Astrocyte (in vitro differentiated cells and primary cell): ENCODE measurements around the gene CHCHD3. TPM values are rescaled to one million over a fixed set of nuclear protein-coding genes. Genes with fewer than 3 reads are reported as not detected.

Source experiments
- DNase-seq: peaks from one replicate; pipeline ENCODE4 v3.0.0-alpha.2; 2010; ENCODE audit warnings: low read depth
- FAIRE-seq: peaks from 2 replicates; lab custom pipeline; 2011; peaks lifted over from hg19 to GRCh38; lab: Jason Lieb, UNC
- H2AFZ ChIP-seq: 2 replicates; pipeline ENCODE4 v1.6.0; 2012; ENCODE audit warnings: low read depth, low read length, inconsistent platforms
- H3K27ac ChIP-seq: 2 replicates; pipeline ENCODE4 v1.5.1; 2011; ENCODE audit warnings: low read depth, low read length, inconsistent platforms
- H3K27me3 ChIP-seq: 2 replicates; pipeline ENCODE4 v1.6.0; 2011; ENCODE audit warnings: low read length, inconsistent platforms; ENCODE audit not compliant: insufficient read depth
- H3K36me3 ChIP-seq: 2 replicates; pipeline ENCODE4 v1.5.1; 2011; ENCODE audit warnings: low read length, inconsistent platforms; ENCODE audit not compliant: insufficient read depth
- H3K4me1 ChIP-seq: 2 replicates; pipeline ENCODE4 v1.5.1; 2011; ENCODE audit warnings: low read length, inconsistent platforms; ENCODE audit not compliant: insufficient read depth
- H3K4me2 ChIP-seq: 2 replicates; pipeline ENCODE4 v1.6.0; 2012; ENCODE audit warnings: low read length, inconsistent platforms
- H3K4me3 ChIP-seq: 2 replicates; pipeline ENCODE4 v1.5.1; 2011; ENCODE audit warnings: low read depth, mild to moderate bottlenecking, low read length, inconsistent platforms; ENCODE audit not compliant: insufficient read depth
- H3K79me2 ChIP-seq: 2 replicates; pipeline ENCODE4 v1.6.0; 2012; ENCODE audit warnings: mild to moderate bottlenecking, low read length, inconsistent platforms; ENCODE audit not compliant: insufficient read depth
- H3K9ac ChIP-seq: 2 replicates; pipeline ENCODE4 v1.6.0; 2012; ENCODE audit warnings: mild to moderate bottlenecking, low read length, inconsistent platforms
- H3K9me3 ChIP-seq: 2 replicates; pipeline ENCODE4 v1.5.1; 2012; ENCODE audit warnings: low read depth, mild to moderate bottlenecking, low read length, inconsistent platforms; ENCODE audit not compliant: insufficient read depth
- H4K20me1 ChIP-seq: 2 replicates; pipeline ENCODE4 v1.6.0; 2012; ENCODE audit warnings: low read length, inconsistent platforms; ENCODE audit not compliant: insufficient read depth
- H3K27ac Mint-ChIP-seq: one replicate; pipeline ENCODE4 v1.8.0; 2021; ENCODE audit warnings: mild to moderate bottlenecking, mixed read lengths; ENCODE audit not compliant: unreplicated experiment
- H3K27me3 Mint-ChIP-seq: one replicate; pipeline ENCODE4 v1.8.0; 2021; ENCODE audit warnings: low read depth, mixed read lengths; ENCODE audit not compliant: unreplicated experiment
- H3K36me3 Mint-ChIP-seq: one replicate; pipeline ENCODE4 v1.8.0; 2021; ENCODE audit warnings: low read depth, mixed read lengths; ENCODE audit not compliant: unreplicated experiment
- H3K4me1 Mint-ChIP-seq: one replicate; pipeline ENCODE4 v1.8.0; 2021; ENCODE audit warnings: low read depth, mixed read lengths; ENCODE audit not compliant: unreplicated experiment
- H3K4me3 Mint-ChIP-seq: one replicate; pipeline ENCODE4 v1.8.0; 2021; ENCODE audit warnings: mild to moderate bottlenecking, moderate library complexity, mixed read lengths; ENCODE audit not compliant: unreplicated experiment
- H3K9me3 Mint-ChIP-seq: one replicate; pipeline ENCODE4 v1.8.0; 2021; ENCODE audit warnings: mild to moderate bottlenecking, mixed read lengths; ENCODE audit not compliant: unreplicated experiment
- EZH2 ChIP-seq: IDR thresholded peaks from 2 replicates; pipeline ENCODE4 v1.6.1; 2012; ENCODE audit warnings: mild to moderate bottlenecking, low read length, inconsistent platforms; ENCODE audit not compliant: insufficient read depth
- total RNA-seq: library from RNA; stranded (reverse); gene quantifications from 2 replicates; pipeline ENCODE4 v1.2.1, GENCODE V29; 2021
- TF ChIP-seq, protein P1 (sequence below): IDR thresholded peaks from 2 replicates; pipeline ENCODE4 v1.5.1; 2011; ENCODE audit warnings: low read depth, mild to moderate bottlenecking, inconsistent platforms, low read length, moderate library complexity; ENCODE audit not compliant: insufficient read depth

Gene CHCHD3
- total RNA-seq, 1 donor from 2014 or later: 63.1 TPM

DNA sequence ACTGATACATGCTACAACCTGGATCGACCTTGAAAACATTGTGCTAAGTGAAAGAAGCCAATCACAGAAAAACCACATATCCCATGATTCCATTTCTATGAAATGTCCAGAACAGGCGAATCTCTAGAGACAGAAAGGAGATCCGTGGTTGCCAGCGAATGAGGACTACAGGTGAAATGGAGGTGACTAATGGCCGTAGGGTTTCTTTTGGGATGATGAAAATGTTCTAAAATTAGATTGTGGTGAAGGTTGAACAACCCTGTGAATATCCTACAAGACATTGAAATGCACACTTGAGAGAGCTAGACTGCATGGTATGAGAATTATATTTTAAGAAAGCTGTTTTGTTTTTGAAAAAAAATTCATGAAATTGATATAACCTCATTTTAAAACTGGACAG, 317.1 kb downstream of the CHCHD3 start:
- DNase-seq: no peak
- H3K4me2 ChIP-seq: no peak overlapping the region

DNA sequence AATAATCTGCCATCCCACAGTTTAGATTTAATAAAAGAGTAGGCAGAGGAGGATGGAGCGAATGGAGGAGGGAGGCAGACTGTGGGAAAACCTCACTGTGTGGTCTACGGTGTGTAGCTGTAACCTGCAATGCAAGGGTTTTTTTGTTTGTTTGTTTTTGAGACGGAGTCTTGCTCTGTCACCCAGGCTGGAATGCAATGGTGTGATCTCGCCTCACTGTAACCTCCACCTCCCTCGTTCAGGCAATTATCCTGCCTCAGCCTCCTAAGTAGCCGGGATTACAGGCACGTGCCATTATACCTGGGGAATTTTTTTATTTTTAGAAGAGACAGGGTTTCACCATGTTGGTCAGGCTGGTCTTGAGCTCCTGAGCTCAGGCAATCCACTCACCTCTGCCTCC, 321.0 kb downstream of the CHCHD3 start:
- DNase-seq (no peak), FAIRE-seq (no peak)
- Histone ChIP-seq H3K4me3 (no peak overlapping the region), H3K79me2 (no peaks in the 10 kb centered on the region), H3K9ac (no peak overlapping the region), H3K4me2 (no peak overlapping the region), H3K27me3 (no peaks in the 10 kb centered on the region), H4K20me1 (no peaks in the 10 kb centered on the region), H3K9me3 (no peaks in the 10 kb centered on the region), H3K36me3 (no peaks in the 10 kb centered on the region), H3K27ac (no peak overlapping the region), H3K4me1 (no peaks in the 10 kb centered on the region), H2AFZ (no peak overlapping the region)
- Mint-ChIP-seq H3K9me3 (peaks cover 4% of the 10 kb centered on the region), H3K27me3 (peaks cover 15% of the 10 kb centered on the region), H3K36me3 (no peaks in the 10 kb centered on the region), H3K27ac (no peak overlapping the region), H3K4me3 (no peak overlapping the region), H3K4me1 (no peaks in the 10 kb centered on the region)
- TF ChIP-seq, protein P1, sequence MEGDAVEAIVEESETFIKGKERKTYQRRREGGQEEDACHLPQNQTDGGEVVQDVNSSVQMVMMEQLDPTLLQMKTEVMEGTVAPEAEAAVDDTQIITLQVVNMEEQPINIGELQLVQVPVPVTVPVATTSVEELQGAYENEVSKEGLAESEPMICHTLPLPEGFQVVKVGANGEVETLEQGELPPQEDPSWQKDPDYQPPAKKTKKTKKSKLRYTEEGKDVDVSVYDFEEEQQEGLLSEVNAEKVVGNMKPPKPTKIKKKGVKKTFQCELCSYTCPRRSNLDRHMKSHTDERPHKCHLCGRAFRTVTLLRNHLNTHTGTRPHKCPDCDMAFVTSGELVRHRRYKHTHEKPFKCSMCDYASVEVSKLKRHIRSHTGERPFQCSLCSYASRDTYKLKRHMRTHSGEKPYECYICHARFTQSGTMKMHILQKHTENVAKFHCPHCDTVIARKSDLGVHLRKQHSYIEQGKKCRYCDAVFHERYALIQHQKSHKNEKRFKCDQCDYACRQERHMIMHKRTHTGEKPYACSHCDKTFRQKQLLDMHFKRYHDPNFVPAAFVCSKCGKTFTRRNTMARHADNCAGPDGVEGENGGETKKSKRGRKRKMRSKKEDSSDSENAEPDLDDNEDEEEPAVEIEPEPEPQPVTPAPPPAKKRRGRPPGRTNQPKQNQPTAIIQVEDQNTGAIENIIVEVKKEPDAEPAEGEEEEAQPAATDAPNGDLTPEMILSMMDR: no peak
- no peak for TF ChIP-seq EZH2

More for the DNA sequence above, 317.1 kb downstream of the CHCHD3 start:
- no peak overlapping the region for H3K27ac ChIP-seq
- H3K4me3 ChIP-seq: no peak overlapping the region
- no peaks in the 10 kb centered on the region for H3K36me3 Mint-ChIP-seq
- H3K9ac ChIP-seq: no peak overlapping the region
- no peak overlapping the region for H2AFZ ChIP-seq
- H3K9me3 ChIP-seq: no peaks in the 10 kb centered on the region
- TF ChIP-seq, protein P1: no peak
- no peak for TF ChIP-seq EZH2
- no peaks in the 10 kb centered on the region for H4K20me1 ChIP-seq
- H3K27ac Mint-ChIP-seq: no peak overlapping the region
- peaks cover 3% of the 10 kb centered on the region for H3K27me3 ChIP-seq
- H3K9me3 Mint-ChIP-seq: peaks cover 7% of the 10 kb centered on the region
- no peaks in the 10 kb centered on the region for H3K4me1 Mint-ChIP-seq
- H3K36me3 ChIP-seq: no peaks in the 10 kb centered on the region
- peaks cover 25% of the 10 kb centered on the region for H3K27me3 Mint-ChIP-seq
- H3K4me1 ChIP-seq: no peaks in the 10 kb centered on the region
- no peak overlapping the region for H3K4me3 Mint-ChIP-seq
- no peaks in the 10 kb centered on the region for H3K79me2 ChIP-seq
- no peak for FAIRE-seq

DNA sequence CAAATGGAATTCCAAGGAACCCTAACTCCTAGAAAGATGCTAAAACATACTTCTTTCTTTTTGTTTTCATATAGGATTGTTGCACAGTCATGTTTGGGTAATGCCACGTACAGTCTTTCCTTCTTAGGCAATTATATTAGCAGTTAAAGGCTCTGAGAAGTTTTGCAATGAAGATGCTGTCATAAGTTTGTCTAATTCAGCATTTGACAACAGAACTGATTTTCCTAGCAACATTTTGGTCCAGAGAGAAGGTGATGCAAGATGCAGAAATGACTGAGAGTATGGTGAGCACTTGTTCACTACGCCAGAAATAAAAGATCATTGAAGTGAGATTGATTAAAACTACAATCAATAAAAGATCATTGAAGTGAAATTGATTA, 321.7 kb downstream of the CHCHD3 start:
- Mint-ChIP-seq H3K4me3 (no peak overlapping the region), H3K27me3 (peaks cover 17% of the 10 kb centered on the region), H3K4me1 (no peaks in the 10 kb centered on the region), H3K36me3 (no peaks in the 10 kb centered on the region), H3K9me3 (peaks cover 4% of the 10 kb centered on the region), H3K27ac (no peak overlapping the region)
- Histone ChIP-seq H3K9ac (no peak overlapping the region), H3K9me3 (no peaks in the 10 kb centered on the region), H3K27me3 (no peaks in the 10 kb centered on the region), H3K79me2 (no peaks in the 10 kb centered on the region), H3K4me1 (no peaks in the 10 kb centered on the region), H3K36me3 (no peaks in the 10 kb centered on the region), H4K20me1 (no peaks in the 10 kb centered on the region), H2AFZ (no peak overlapping the region), H3K4me3 (no peak overlapping the region), H3K4me2 (no peak overlapping the region), H3K27ac (no peak overlapping the region)
- FAIRE-seq (no peak), DNase-seq (no peak)
- TF ChIP-seq EZH2: no peak
- TF ChIP-seq, protein P1: no peak
